GM20000 (cell line): ENCODE data around the gene CFAP74.

Source experiments
- DNase-seq: peaks from one replicate; pipeline ENCODE4 v3.0.0; 2012; ENCODE audit warnings: low spot score
- TF ChIP-seq, protein P1 (sequence below): IDR thresholded peaks from 2 replicates; pipeline ENCODE4 v1.5.1; 2012; ENCODE audit warnings: mild to moderate bottlenecking, control low read depth; ENCODE audit errors: extremely low read depth, missing control alignments

CFAP74 gene

DNA sequence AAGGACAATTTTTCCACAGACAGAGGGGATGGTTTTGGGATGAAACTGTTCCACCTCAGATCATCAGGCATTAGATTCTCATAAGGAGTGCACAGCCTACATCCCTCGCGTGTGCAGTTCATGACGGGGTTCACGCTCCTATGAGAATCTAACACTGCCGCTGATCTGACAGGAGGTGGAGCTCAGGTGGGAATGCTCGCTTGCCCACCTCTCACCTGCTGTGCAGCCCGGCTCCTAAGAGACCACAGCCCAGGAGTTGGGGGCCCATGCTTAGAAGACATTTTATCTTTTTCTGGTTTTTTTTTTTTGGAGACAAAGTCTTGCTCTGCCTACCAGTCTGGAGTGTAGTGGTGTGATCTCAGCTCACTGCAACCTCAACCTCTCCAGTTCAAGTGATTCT, 128.7 kb downstream of the CFAP74 start:
- DNase-seq: no peak
- TF ChIP-seq, protein P1, sequence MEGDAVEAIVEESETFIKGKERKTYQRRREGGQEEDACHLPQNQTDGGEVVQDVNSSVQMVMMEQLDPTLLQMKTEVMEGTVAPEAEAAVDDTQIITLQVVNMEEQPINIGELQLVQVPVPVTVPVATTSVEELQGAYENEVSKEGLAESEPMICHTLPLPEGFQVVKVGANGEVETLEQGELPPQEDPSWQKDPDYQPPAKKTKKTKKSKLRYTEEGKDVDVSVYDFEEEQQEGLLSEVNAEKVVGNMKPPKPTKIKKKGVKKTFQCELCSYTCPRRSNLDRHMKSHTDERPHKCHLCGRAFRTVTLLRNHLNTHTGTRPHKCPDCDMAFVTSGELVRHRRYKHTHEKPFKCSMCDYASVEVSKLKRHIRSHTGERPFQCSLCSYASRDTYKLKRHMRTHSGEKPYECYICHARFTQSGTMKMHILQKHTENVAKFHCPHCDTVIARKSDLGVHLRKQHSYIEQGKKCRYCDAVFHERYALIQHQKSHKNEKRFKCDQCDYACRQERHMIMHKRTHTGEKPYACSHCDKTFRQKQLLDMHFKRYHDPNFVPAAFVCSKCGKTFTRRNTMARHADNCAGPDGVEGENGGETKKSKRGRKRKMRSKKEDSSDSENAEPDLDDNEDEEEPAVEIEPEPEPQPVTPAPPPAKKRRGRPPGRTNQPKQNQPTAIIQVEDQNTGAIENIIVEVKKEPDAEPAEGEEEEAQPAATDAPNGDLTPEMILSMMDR: no peak

DNA sequence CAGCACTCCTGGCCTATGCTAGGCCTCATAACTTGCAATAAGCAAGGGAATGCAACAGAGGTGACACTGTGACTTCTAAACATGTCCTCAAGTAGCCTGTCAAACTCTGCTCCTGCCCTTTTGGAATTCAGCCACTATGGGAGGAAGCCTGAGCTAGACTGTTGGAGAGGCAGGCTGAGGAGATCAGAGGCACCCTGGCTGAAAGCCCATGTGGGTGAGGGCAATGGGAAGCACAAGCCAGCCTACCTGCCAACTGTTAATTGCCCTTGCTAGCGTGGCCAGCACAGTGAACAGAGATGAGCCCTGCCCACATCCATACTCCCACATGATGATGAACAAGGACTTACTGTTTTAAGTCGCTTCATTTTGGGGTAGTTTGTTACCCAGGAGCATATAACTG, 130.4 kb downstream of the CFAP74 start:
- no peak for DNase-seq
- TF ChIP-seq, protein P1: no peak

DNA sequence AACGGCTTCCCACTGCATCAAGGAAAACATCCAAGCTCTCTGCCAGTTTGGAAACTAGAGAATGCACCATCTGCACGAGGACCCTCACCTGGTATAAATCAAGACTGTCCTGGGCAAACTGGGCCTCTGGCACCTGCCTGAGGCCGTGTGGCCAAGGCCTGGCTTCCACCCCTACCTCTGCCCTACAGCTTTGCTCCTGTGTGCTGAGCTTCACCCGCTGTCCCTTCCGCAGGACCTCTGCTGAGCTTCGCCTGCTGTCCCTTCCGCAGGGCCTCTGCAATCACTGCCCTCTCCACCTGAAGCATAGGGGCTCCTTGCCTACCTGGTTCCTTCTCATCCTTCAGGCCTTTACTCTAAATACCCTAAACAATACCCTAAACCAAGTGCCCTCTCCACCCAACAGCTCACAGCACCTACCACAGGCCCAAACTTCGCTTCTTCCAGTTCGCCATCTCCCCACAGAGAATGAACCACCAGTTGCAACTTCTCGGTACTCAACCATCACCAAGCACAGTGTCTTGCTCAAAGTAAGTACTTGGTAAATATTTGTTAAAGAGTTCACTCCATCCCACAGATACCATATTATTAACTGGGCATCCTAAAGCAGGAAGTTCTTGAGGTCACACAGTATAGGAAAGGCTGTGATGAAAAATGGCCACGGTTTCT, 131.1 kb downstream of the CFAP74 start:
- DNase-seq: no peak
- TF ChIP-seq, protein P1: no peak
